Type B pancreatic cell (in vitro differentiated cells): ENCODE measurements around the gene PRELP. TPM values are rescaled to one million over a fixed set of nuclear protein-coding genes. Genes with fewer than 3 reads are reported as not detected.

Experiments used
- DNase-seq: peaks from one replicate; pipeline ENCODE4 v3.0.0; 2021; ENCODE audit warnings: mixed read lengths; ENCODE audit not compliant: unreplicated experiment; ENCODE audit errors: extremely low spot score
- H3K27ac Mint-ChIP-seq: 2 replicates; pipeline ENCODE4 v1.8.0; 2021; ENCODE audit warnings: mild to moderate bottlenecking, mixed read lengths
- H3K27me3 Mint-ChIP-seq: 2 replicates; pipeline ENCODE4 v1.8.0; 2021; ENCODE audit warnings: mixed read lengths
- H3K36me3 Mint-ChIP-seq: 2 replicates; pipeline ENCODE4 v1.8.0; 2021; ENCODE audit warnings: mixed read lengths
- H3K4me1 Mint-ChIP-seq: one replicate; pipeline ENCODE4 v1.8.0; 2021; ENCODE audit warnings: mixed read lengths; ENCODE audit not compliant: unreplicated experiment
- H3K4me3 Mint-ChIP-seq: 2 replicates; pipeline ENCODE4 v1.8.0; 2021; ENCODE audit warnings: mild to moderate bottlenecking, mixed read lengths
- H3K9me3 Mint-ChIP-seq: 2 replicates; pipeline ENCODE4 v1.8.0; 2021; ENCODE audit warnings: mixed read lengths
- total RNA-seq: library from RNA; stranded (reverse); gene quantifications from 2 replicates; pipeline ENCODE4 v1.2.1, GENCODE V29; 2021; ENCODE audit warnings: low replicate concordance
- TF ChIP-seq, protein P1 (sequence below): fragments of 200-600 bp; sonication (generic); conservative IDR thresholded peaks from 2 replicates; pipeline ENCODE4 v1.5.0; 2021; ENCODE audit warnings: antibody characterized with exemption, mild to moderate bottlenecking

PRELP gene
- total RNA-seq, 1 donor from 2014 or later = 1.1 TPM

DNA sequence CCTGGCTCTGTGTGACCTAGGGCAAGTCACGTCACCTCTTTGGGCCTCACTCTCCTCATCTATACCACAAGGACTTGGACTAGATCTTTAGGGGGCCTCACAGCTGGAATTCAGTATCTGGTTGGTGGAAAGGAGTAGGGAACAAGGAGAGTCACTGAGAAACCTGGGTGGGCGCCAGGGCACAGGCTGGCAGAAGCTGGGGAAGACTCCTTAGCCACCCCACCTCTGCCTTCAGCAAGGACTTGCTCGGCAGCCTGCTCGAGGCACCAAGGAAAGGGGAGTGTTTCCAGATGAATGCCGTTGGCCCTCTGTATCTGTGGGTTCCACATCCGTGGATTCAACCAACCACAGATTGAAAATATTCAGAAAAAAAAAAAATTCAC lies 17.1 kb downstream of the PRELP start:
- no peaks in the 10 kb centered on the region for H3K9me3 Mint-ChIP-seq
- peaks cover 14% of the 10 kb centered on the region for H3K27me3 Mint-ChIP-seq
- TF ChIP-seq, protein P1, sequence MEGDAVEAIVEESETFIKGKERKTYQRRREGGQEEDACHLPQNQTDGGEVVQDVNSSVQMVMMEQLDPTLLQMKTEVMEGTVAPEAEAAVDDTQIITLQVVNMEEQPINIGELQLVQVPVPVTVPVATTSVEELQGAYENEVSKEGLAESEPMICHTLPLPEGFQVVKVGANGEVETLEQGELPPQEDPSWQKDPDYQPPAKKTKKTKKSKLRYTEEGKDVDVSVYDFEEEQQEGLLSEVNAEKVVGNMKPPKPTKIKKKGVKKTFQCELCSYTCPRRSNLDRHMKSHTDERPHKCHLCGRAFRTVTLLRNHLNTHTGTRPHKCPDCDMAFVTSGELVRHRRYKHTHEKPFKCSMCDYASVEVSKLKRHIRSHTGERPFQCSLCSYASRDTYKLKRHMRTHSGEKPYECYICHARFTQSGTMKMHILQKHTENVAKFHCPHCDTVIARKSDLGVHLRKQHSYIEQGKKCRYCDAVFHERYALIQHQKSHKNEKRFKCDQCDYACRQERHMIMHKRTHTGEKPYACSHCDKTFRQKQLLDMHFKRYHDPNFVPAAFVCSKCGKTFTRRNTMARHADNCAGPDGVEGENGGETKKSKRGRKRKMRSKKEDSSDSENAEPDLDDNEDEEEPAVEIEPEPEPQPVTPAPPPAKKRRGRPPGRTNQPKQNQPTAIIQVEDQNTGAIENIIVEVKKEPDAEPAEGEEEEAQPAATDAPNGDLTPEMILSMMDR = no peak
- no peak for DNase-seq
- H3K4me1 Mint-ChIP-seq = peaks cover 24% of the 10 kb centered on the region
- no peak overlapping the region for H3K27ac Mint-ChIP-seq
- H3K4me3 Mint-ChIP-seq = no peak overlapping the region
- no peaks in the 10 kb centered on the region for H3K36me3 Mint-ChIP-seq

DNA sequence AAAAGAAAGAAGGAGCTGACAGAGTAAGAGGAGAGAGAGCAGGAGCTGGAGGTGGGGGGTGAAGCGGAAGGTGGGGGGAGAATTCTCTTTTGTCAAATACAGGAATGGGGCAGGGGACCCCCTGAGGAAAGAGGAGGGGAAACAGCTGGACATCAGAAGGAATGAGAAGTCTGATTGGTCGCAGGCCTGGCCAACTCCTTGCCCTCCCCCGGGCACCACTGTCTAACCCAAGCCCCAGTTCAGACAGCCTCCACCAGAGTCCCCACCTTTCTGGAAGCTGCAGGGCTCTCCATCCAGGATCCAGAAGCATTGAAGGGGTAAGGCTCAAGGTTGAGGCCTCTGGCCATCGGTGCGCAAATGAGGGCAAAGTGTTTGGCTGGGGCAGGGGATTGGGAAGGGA lies 18.3 kb downstream of the PRELP start, which contains the start of gene OPTC:
Gene OPTC (plus strand): TSS at position 253 of the 400 bp plus-strand sequence. CDS start 1,853 bp downstream, outside the sequence.
- TF ChIP-seq, protein P1 = no peak
- Mint-ChIP-seq H3K27ac (no peak within 1 kb of the TSS), H3K4me1 (peaks cover 19% of the 10 kb centered on the region), H3K36me3 (no peaks in the 10 kb centered on the region), H3K27me3 (peaks cover 14% of the 10 kb centered on the region), H3K4me3 (no peak within 1 kb of the TSS), H3K9me3 (no peaks in the 10 kb centered on the region)
- DNase-seq = no peak

DNA sequence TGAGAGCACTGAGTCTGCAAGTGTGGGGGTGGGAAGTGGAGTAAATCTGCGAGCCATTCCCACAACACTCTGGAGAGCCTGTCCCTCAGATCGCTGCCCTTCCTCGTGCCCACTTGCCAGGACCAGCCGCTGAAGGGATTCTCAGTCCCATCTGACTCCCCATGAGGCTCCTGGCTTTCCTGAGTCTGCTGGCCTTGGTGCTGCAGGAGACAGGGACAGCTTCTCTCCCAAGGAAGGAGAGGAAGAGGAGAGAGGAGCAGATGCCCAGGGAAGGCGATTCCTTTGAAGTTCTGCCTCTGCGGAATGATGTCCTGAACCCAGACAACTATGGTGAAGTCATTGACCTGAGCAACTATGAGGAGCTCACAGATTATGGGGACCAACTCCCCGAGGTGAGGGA lies 20.2 kb downstream of the PRELP start:
- H3K27me3 Mint-ChIP-seq = peaks cover 14% of the 10 kb centered on the region
- no peak overlapping the region for H3K4me3 Mint-ChIP-seq
- no peaks in the 10 kb centered on the region for H3K9me3 Mint-ChIP-seq
- no peak for DNase-seq
- H3K36me3 Mint-ChIP-seq = no peaks in the 10 kb centered on the region
- peaks cover 12% of the 10 kb centered on the region for H3K4me1 Mint-ChIP-seq
- TF ChIP-seq, protein P1 = no peak
- no peak overlapping the region for H3K27ac Mint-ChIP-seq

DNA sequence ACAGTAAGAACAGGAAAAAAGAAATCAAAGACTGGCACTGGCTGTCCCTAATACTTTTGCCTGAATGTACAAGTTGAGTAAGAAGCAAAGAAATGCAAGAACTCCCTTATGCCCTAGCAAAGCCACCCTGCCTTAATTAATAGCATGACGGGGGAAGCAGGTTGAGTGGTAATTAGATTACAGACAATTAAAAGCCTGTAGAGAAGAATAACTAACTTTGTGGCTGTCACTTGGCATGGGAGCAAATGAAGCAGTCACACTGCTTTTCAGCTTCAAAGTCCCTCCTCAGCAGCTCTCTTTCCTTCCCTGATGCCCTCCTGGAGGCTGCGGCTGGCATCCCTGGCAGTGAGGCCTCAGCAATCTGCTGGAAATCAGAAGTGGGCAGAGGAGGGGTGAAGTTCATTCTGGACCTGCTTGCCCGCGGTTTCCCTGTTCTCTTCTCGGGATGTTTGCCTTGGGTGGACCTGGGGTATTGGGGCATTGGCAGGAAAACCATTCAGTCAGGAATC lies 21.7 kb downstream of the PRELP start:
- Mint-ChIP-seq H3K27ac (no peak overlapping the region), H3K9me3 (no peaks in the 10 kb centered on the region), H3K36me3 (no peaks in the 10 kb centered on the region), H3K4me1 (no peaks in the 10 kb centered on the region), H3K4me3 (no peak overlapping the region), H3K27me3 (peaks cover 9% of the 10 kb centered on the region)
- no peak for DNase-seq
- TF ChIP-seq, protein P1 = no peak

DNA sequence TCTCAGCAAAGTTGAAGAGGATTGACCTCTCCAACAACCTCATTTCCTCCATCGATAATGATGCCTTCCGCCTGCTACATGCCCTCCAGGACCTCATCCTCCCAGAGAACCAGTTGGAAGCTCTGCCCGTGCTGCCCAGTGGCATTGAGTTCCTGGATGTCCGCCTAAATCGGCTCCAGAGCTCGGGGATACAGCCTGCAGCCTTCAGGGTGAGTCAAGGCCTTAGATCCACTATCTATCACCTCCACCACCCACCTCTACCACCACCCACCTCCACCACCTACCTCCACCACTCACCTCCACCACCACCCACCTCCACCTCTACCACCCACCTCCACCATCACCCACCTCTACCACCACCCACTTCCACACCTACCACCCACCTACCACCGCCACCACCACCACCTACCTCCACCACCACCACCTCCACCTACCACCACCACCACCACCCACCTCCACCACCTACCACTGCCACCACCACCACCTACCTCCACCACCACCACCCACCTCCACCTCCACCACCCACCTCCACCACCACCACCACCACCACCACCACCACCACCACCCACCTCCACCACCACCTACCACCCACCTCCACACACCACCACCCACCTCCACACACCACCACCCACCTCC lies 24.2 kb downstream of the PRELP start:
- TF ChIP-seq, protein P1 = no peak
- Mint-ChIP-seq H3K27ac (no peak overlapping the region), H3K9me3 (no peaks in the 10 kb centered on the region), H3K4me3 (no peak overlapping the region), H3K4me1 (peaks cover 6% of the 10 kb centered on the region), H3K36me3 (no peaks in the 10 kb centered on the region), H3K27me3 (peaks cover 16% of the 10 kb centered on the region)
- no peak for DNase-seq
